Right lobe of liver (tissue), 4 donors: ENCODE data around the gene ITGB3.

Experiments
- CTCF ChIP-seq, 4 donors: fragments of 200-600 bp in 3 of 4; fragments of 450-650 bp in 1 of 4; IDR thresholded peaks; one replicate each; pipeline versions ENCODE4 v1.5.1 to v1.8.0; 2016 to 2022; ENCODE audit warnings: antibody characterized with exemption in 4 of 4, mild to moderate bottlenecking in 2 of 4
- POLR2A ChIP-seq: fragments of 450-650 bp; IDR thresholded peaks from one replicate; pipeline ENCODE4 v1.6.1; 2017; ENCODE audit warnings: antibody characterized with exemption, mild to moderate bottlenecking
- donor health status: DM: no; HTN: no; CAD: no.
- donor health status: DM: no; HTN: no; CAD: no.
- donor health status: DM: no; HTN: yes; CAD: no.

- TF ChIP-seq CTCF (IDR thresholded peaks at IDR 0.05) (no peak), POLR2A (no peak)
Observed at GRCh38 chr17:47257651-47258339, 4.2 kb downstream of the ITGB3 start.
